ENCODE measurements around the gene PHETA2. TPM values are rescaled to one million over a fixed set of nuclear protein-coding genes. Genes with fewer than 3 reads are reported as not detected.

PHETA2 gene
- total RNA-seq, 1 donor from 2014 or later: 8.7 TPM

Other genes with a start within 250 kb of the PHETA2 start
- 108 and 133 TPM in 2 replicates for gene SREBF2, start 241.1 kb upstream of the PHETA2 start, total RNA-seq
- not detected in 2 replicates for gene SHISA8, start 159.2 kb upstream of the PHETA2 start, total RNA-seq
- gene TNFRSF13C, start 147.4 kb upstream of the PHETA2 start, total RNA-seq: 0.41 and 0.96 TPM in 2 replicates
- 9.8 and 14.3 TPM in 2 replicates for gene CENPM, start 127.1 kb upstream of the PHETA2 start, total RNA-seq
- 1.9 and 2.5 TPM in 2 replicates for gene SEPTIN3, start 104.8 kb upstream of the PHETA2 start, total RNA-seq
- gene WBP2NL, start 75.5 kb upstream of the PHETA2 start, total RNA-seq: 0.68 and 2.6 TPM in 2 replicates
- gene NAGA, start 3.4 kb upstream of the PHETA2 start, total RNA-seq: 26.3 and 28.4 TPM in 2 replicates
- 7.1 and 16.3 TPM in 2 replicates for gene SMDT1, start 5.5 kb downstream of the PHETA2 start, total RNA-seq
- gene NDUFA6, start 16.5 kb downstream of the PHETA2 start, total RNA-seq: 52.0 and 67.3 TPM in 2 replicates
- gene CYP2D6, start 56.6 kb downstream of the PHETA2 start, total RNA-seq: 0.58 and 1.1 TPM in 2 replicates
- 48.2 and 52.4 TPM in 2 replicates for gene TCF20, start 196.4 kb downstream of the PHETA2 start, total RNA-seq